Measurements from ENCODE around the gene EPHA3. TPM values are rescaled to one million over a fixed set of nuclear protein-coding genes. Genes with fewer than 3 reads are reported as not detected.

EPHA3 gene
- total and polyA plus RNA-seq, 2 of the 4 experiments (the other 2 are of a cell fraction): 0.10 to 0.18 TPM

DNA sequence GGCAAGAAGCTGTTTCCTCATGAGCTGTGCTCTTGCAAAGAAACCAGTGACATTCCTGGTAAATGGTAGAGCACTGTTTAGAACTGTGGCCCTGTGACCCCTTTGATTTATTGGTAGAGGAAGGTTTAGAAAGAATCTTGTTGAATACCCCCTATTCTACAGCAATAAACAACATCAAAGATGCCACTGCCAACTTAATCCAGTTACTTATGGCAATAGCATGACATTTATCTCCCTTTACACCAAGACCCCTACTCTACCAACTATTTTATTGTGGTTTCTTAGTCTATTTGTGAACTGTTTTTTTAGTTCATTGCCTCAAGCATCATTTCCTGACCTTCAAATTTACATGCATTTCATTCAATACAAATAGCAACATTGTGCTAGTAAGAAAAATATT, 288.6 kb downstream of the EPHA3 start:
- Histone ChIP-seq H4K8ac (ENCODE audit: low read depth in 2 of 2, low read length in 2 of 2) (no peak overlapping the region), H3K79me1 (ENCODE audit: low read depth in 1 of 2, low read length in 2 of 2) (no peaks in the 10 kb centered on the region), H2AK9ac (replicated peaks; ENCODE audit: low read depth, low read length, poor library complexity) (no peak overlapping the region), H4K5ac (ENCODE audit: low read depth, low read length) (no peak overlapping the region), H2BK120ac (ENCODE audit: low read depth, low read length) (no peak overlapping the region), H2BK5ac (ENCODE audit: low read depth, low read length, poor library complexity, severe bottlenecking) (no peak overlapping the region), H3K56ac (ENCODE audit: extremely low read depth, insufficient read depth, low read length) (no peak overlapping the region), H3K27me3 (ENCODE audit: control insufficient read depth, insufficient read depth, low read length) (no peaks in the 10 kb centered on the region), H3K4me3 (ENCODE audit: insufficient read depth, low read depth, low read length) (no peak overlapping the region), H3K9ac (ENCODE audit: low read depth, low read length) (no peak overlapping the region), H2BK15ac (ENCODE audit: low read depth, low read length) (no peak overlapping the region), H3K27ac (ENCODE audit: insufficient read depth, low read length) (no peak overlapping the region), H3K14ac (replicated peaks; ENCODE audit: low read depth, low read length) (no peak overlapping the region), H4K20me1 (ENCODE audit: insufficient read depth, low read length) (no peaks in the 10 kb centered on the region), H2AK5ac (ENCODE audit: low read depth, low read length) (no peak overlapping the region), H3K18ac (ENCODE audit: low read depth, low read length) (no peak overlapping the region), H3K23ac (ENCODE audit: low read depth, low read length) (no peak overlapping the region), H3K4ac (ENCODE audit: low read depth, low read length) (no peak overlapping the region), H3K4me1 (ENCODE audit: control insufficient read depth, insufficient read depth, low read length) (no peaks in the 10 kb centered on the region), H2BK20ac (ENCODE audit: low read depth, low read length) (no peak overlapping the region), H3K36me3 (ENCODE audit: control insufficient read depth, insufficient read depth, low read length) (no peaks in the 10 kb centered on the region), H4K91ac (ENCODE audit: insufficient read depth, low read depth, low read length) (no peak overlapping the region), H3K9me1 (ENCODE audit: insufficient read depth, low read length) (no peaks in the 10 kb centered on the region), H3K9me3 (ENCODE audit: control insufficient read depth, insufficient read depth, low read length) (no peaks in the 10 kb centered on the region), H2AFZ (replicated peaks; ENCODE audit: low read length, poor library complexity) (no peak overlapping the region), H3K4me2 (ENCODE audit: low read depth, low read length) (no peak overlapping the region)
- ATAC-seq (ENCODE audit: low read depth) (no peak), DNase-seq (no peak)
- in situ Hi-C loops (cut with MboI; ENCODE audit: low sequenced_read_pairs): no loop called here
- intact Hi-C loops (cut with micrococcal nuclease): no loop called here
- TF ChIP-seq CHD1 (IDR thresholded peaks at IDR 0.05; ENCODE audit: low read depth, low read length) (no peak), CEBPB (IDR thresholded peaks at IDR 0.05; ENCODE audit: low read depth, low read length) (no peak), RCOR1 (IDR thresholded peaks at IDR 0.05; ENCODE audit: insufficient replicate concordance, low read length) (no peak), BHLHE40 (IDR thresholded peaks at IDR 0.05; ENCODE audit: low read depth, low read length) (no peak), SMC3 (IDR thresholded peaks at IDR 0.05; ENCODE audit: low read depth, low read length) (no peak), RFX5 (IDR thresholded peaks at IDR 0.05; ENCODE audit: low read depth, low read length) (no peak), ELK1 (IDR thresholded peaks at IDR 0.05; ENCODE audit: borderline replicate concordance, low read depth, low read length) (no peak), RAD21 (IDR thresholded peaks at IDR 0.05; ENCODE audit: low read length) (no peak), MXI1 (IDR thresholded peaks at IDR 0.05; ENCODE audit: borderline replicate concordance, low read depth, low read length) (no peak), MAZ (IDR thresholded peaks at IDR 0.05; ENCODE audit: borderline replicate concordance, low read depth, low read length) (no peak), USF2 (IDR thresholded peaks at IDR 0.05; ENCODE audit: low read depth, low read length) (no peak), POLR2A (IDR thresholded peaks at IDR 0.05; ENCODE audit: low read depth, low read length) (no peak), MAFK (IDR thresholded peaks at IDR 0.05; ENCODE audit: low read depth, low read length) (no peak), NFE2L2 (IDR thresholded peaks at IDR 0.05; ENCODE audit: low read depth, low read length) (no peak), CTCF (conservative IDR thresholded peaks at IDR 0.05; ENCODE audit: low read depth, low read length) (no peak), FOS (IDR thresholded peaks at IDR 0.05; ENCODE audit: low read depth, low read length) (no peak)
- dilution Hi-C loops (cut with HindIII; ENCODE audit: low sequenced_read_pairs, unreplicated experiment): no loop called here
- ChIA-PET CTCF (no interaction called here), POLR2A (ENCODE audit: unreplicated experiment) (no interaction called here)
- BruUV-seq (replicated peaks): no TSS peak
